Gastrocnemius medialis (tissue), 4 donors: ENCODE results near the gene VPS52.
A peak's percentile ranks its signal among the peaks of the same experiment; 100 is the strongest.

Experiments used
- POLR2A ChIP-seq, 2 donors: fragments of 450-650 bp; IDR thresholded peaks; one replicate each; pipeline ENCODE4 v1.6.1; 2017; ENCODE audit warnings: antibody characterized with exemption in 2 of 2, mild to moderate bottlenecking in 2 of 2, moderate library complexity in 2 of 2
- TF ChIP-seq, protein P1 (sequence below), 5 experiments: fragments of 450-650 bp in 3 of 5; fragments of 200-600 bp in 2 of 5; sonication (generic) in 2 of 5; IDR thresholded peaks in 4 of 5; conservative IDR thresholded peaks in 1 of 5; 1 replicate in 4 of 5; 2 replicates in 1 of 5; pipeline ENCODE4 v1.5.1; 2016 to 2019; ENCODE audit warnings: antibody characterized with exemption in 5 of 5, mild to moderate bottlenecking in 3 of 5, moderate library complexity in 3 of 5

DNA sequence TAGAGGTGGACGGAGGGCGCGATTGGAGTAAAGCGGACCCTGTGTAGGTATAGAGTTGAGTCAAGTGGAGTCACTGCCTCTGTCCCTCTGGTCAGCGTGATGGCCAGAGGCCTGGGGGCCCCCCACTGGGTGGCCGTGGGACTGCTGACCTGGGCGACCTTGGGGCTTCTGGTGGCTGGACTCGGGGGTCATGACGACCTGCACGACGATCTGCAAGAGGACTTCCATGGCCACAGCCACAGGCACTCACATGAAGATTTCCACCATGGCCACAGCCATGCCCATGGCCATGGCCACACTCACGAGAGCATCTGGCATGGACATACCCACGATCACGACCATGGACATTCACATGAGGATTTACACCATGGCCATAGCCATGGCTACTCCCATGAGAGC is 70.5 kb downstream of the VPS52 start:
- TF ChIP-seq, protein P1, sequence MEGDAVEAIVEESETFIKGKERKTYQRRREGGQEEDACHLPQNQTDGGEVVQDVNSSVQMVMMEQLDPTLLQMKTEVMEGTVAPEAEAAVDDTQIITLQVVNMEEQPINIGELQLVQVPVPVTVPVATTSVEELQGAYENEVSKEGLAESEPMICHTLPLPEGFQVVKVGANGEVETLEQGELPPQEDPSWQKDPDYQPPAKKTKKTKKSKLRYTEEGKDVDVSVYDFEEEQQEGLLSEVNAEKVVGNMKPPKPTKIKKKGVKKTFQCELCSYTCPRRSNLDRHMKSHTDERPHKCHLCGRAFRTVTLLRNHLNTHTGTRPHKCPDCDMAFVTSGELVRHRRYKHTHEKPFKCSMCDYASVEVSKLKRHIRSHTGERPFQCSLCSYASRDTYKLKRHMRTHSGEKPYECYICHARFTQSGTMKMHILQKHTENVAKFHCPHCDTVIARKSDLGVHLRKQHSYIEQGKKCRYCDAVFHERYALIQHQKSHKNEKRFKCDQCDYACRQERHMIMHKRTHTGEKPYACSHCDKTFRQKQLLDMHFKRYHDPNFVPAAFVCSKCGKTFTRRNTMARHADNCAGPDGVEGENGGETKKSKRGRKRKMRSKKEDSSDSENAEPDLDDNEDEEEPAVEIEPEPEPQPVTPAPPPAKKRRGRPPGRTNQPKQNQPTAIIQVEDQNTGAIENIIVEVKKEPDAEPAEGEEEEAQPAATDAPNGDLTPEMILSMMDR (IDR thresholded peaks at IDR 0.05 in 4 of 5, conservative IDR thresholded peaks at IDR 0.05 in 1 of 5), result peak in 2 of 5 experiments; percentile 5 to 12
- no peak for TF ChIP-seq POLR2A (IDR thresholded peaks at IDR 0.05)
